GM21447 (cell line): ENCODE results near the gene KMO.

Experiments used
- ATAC-seq: cut with Tn5 transposase; IDR thresholded peaks from one replicate; pipeline ENCODE4 v1.9.1; 2021; ENCODE audit not compliant: unreplicated experiment

Gene KMO

DNA sequence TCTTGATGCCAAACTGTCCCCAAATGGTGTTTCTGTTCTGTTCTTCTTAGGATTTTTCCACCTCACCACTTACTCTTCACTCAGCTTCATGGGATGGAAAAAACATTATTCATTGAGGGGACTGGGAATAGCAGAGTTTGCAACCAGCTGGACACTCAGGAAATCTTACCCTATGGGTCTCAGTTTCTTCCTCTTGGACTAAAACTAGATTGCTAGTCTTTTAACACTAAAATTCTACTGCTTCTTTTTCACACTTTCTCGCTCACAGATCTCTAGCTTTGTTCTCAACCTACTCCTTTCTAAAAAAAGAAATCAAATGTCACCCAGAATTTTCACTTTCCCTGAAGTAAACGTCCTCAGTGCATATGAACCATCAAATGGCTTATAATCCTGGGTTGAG, 4.8 kb downstream of the KMO start:
- no peak for ATAC-seq

DNA sequence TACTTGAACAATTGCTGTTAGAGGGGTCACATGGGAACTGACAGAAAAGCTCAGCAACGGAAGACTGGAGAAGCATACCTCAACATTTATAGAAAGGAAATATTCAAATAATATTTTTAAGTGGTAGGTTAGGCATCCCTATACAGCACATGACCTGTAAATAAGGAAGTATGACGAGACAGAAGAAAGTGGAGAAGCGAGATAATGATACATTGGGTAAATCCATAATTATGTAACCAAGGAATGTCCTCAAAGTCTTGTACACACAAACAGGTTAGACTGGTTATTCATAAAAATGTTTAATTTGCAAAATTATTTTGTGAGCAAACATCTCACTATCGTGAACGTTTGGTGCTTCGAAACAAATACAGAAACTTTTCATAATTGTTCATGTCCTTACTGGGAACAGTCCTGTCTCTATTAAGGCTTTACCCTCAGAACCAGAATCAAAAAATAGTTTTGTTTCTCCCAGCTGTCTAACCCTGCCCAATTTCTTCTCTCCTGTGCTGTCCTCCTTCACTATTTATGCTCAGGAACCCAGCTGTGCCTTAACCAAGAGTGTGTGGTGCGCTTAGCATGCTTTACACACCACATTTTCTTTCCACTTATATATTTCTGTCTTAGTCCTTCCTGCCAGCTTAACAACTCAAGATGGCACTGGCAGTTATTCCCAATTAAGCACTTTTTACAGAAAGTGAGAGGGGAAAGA, 10.2 kb downstream of the KMO start:
- ATAC-seq, result no peak

DNA sequence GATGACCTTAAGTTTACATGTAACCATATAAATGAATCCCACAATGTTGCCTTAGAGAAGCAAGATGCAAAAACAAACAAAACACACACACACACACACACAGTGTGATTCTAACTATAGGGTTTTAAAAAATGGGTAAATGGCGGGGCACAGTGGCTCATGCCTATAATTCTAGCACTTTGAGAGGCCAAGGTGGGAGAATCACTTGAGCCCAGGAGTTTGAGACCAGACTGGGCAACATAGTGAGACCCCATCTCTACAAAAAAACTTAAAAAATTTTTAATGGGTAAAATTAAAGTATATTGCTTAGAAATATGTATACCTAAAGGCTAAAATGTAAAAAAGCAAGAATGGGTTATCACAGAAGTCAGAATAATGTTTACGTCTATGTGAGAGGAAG, 15.8 kb downstream of the KMO start:
- ATAC-seq, result no peak

DNA sequence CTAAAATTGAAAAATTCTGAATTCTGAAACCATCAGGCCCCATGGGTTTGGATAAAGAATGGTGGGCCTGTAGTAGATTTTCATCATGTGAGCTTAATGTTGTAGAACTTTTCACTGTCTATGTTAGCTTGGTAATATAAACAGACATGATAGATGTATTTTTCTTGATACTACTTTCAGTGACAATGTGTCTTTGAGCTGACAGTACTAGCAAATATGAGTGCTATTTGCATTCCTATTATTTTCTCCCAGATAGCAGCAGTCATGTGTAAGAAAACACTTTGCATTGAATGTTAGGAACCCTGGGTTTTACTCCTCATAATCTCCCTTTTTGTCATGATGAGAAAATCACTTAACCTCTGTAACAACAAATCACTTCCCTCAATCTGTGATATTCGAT, 18.1 kb downstream of the KMO start:
- no peak for ATAC-seq

DNA sequence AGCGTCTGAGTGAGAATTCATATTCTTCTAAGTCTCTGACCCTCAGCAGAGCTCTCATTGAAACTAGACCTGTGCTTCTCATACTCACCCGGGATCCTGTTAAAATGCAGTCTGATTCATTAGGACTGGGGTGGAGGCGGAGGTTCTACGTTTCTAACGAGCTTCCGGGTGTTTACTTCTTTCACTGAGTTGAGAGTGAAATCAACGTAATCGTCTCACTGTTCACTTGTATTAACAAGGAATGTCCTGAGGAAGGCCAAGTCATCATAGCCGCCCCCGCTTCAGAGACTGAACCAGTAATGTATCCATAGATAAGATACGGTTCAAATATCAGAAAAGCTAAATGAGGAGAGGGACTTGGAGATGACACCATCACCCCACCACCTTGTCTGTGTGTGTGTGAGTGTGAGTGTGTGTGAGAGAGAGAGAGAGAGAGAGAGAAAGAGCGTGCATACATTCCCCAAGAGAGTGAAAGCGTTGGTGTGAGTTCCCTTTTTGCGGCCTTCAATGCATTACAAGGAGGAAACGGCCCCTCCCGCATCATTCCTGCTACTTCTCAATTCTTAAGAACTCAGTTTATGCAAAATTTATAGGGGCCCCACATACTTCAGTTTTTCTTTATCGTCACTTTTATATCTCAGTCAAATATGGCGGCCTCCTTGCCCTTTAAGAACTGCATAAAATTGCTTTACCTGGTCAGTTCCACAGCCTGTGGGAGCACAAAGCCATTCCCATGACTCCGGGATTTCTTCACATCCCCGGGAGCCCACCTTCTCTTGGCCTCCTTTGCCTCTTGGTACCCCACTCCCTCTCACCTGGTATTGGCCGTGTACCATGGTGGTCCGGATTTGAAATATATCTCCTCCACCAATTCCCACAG, 19.8 kb downstream of the KMO start:
- ATAC-seq, result peak; percentile 88

DNA sequence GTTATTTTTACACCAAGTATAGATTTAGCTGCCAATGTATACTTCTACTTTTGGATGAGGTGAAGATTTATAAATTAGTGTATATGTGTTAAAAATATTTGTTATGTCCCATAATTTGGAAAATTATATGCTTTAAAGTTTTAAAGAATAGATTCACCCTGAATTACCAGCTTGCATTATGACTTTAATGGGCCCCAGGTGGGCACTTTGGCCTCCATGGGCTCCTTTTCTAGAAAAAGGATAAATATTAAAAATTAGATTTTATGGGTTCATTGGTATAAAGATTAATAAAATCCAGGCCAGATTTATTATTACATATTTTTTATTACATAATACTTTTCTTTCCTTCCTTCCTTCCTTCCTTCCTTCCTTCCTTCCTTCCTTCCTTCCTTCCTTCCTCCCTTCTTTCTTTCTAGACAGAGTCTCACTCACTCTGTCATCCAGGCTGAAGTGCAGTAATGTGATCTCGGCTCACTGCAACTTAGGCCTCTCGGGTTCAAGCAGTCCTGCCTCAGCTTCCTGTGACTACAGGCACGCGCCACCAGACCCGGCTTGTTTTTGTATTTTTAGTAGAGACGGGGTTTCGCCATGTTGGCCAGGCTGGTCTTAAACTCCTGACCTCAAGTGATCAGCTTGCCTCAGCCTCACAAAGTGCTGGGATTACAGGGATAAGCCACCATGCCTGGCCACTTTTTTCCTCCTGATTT, 21.9 kb downstream of the KMO start:
- no peak for ATAC-seq

DNA sequence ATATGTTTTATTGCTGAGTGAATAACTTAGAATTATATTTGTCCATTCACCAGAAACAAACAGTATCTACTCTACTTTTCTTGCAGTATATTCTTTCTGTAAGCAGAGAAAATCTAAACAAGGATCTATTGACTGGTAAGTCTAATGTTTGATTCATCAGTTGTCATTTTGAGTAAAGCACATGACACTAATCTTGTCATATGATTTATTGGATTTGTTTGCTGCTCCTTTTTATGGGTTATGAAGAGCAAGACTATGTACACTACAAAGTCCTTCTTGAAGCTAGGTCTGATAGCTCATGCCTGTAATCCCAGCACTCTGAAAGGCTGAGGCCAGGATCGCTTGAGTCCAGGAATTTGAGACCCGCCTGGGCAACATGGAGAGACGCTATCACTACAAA, 23.3 kb downstream of the KMO start:
- ATAC-seq, result no peak

DNA sequence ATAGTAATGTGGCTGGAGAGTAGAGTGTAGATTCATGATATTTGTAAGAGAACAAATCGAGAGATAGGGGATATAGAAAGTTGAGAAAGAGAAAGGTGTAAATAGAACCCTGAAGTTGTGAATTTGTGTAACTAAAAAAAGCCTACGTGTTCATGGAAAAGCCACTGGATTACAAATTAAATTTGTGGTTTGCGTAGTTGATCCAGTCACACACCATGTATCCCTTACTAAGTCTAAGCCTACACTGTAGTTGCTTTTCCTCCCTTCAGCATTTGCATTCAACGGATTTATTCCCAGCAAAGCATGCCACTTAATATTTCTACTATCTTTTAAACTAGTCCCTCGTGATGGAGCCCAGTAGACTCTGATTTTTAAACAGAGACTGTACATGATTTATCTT, 24.9 kb downstream of the KMO start:
- no peak for ATAC-seq

DNA sequence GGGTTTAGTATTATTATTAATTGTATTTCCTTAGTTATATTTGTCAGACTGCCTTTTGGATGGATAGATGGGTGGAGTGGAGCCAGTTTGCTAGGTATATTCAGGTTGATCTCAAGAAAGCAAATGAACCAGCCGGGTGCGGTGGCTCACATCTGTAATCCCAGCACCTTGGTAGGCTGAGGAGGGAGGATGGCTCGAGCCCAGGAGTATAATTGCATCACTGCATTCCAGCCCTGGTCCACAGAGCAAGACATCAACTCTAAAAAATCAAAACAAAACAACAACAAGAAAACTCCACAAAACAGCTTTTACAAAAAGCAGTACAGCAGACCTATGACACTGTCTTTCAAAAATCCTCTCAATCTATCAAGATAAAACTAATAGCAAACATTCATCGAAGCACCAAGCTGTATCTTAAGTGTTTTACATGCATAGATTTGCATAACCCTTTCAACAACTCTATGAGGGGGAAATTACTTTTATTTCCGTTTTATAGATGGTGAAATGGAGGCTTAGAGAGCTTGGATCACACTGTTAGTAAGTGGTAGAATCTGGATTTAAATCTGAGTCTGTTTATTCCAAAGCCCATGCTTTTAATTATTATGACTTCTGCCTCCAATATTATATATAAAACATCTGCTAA, 25.5 kb downstream of the KMO start:
- no peak for ATAC-seq

DNA sequence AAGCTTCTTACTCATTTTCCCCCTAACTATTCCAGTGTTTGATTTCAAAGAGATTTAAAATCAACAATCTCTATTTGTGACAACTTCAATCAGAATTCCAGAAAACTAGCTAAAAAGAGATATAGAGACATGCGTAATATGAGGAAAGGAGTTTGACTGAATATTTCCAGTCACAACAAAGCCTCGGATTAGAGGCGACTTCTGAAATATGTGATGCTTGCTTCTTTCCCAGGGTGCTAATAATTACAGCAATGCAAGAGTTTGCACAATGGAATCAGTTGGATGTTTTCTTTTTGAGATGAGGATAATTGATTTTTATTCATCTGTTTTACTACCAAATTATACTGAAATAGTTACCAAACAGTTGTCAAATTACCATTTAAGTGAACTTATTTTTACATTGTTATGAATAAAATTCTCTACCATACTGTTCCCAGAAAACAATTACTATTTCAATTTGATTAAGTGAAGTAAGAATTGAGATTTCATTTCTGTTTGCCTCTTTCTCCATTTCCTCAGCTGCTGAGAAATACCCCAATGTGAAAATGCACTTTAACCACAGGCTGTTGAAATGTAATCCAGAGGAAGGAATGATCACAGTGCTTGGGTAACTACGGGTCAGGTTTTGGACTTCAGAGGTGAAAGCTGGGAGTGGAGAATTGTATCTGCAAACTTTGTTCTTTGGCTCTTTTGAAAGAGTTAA, 28.1 kb downstream of the KMO start:
- ATAC-seq, result no peak

DNA sequence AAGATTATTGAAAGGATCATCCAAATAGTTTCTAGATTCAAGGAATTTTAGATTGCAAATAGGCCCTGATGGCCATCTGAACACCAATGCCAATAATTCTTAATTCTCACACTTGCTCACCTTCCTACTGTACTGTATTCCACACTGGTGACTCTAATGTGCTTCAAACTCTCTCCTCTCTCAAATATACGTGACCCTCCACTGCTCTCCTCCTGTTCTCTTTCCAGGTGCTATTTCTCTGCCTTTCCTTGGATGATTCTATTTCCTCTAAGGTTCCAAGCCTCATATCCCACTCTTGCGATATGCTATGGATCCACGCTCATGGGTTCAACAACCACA, 28.6 kb downstream of the KMO start:
- ATAC-seq, result no peak

DNA sequence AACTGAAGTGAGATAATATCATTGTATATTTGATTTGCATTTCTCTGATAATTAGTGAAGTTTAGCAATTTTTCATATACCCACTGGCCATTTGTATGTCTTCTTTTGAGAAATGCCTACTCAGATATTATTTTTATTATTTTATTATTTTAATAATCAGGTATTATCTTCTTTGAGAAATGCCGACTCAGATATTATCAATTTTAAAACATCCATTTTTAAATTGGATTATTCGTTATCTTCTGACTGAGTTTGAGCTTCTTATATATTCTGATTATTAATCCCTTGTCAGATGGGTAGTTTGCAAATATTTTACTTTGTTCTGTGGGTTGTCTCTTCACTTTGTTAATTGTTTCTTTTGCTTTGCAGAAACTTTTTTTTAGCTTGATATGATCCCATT, 37.7 kb downstream of the KMO start:
- ATAC-seq, result no peak

DNA sequence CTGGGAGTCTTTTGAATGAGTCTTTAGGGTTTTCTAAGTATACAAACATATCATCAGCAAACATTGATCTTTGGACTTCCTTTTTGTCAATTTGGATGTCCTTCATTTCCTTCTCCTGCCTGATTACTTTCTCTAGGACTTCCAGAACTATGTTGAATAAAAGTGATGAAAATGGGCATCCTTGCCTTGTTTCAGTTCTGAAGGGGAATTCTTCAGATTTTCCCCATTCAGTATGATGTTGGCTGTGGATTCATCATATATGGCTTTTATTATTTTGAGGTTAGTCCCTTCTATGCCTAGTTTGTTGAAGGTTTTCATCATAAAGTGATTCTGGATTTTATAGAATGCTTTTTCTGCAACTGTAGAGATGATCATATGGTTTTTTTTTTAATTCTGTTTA, 42.0 kb downstream of the KMO start:
- ATAC-seq, result no peak

DNA sequence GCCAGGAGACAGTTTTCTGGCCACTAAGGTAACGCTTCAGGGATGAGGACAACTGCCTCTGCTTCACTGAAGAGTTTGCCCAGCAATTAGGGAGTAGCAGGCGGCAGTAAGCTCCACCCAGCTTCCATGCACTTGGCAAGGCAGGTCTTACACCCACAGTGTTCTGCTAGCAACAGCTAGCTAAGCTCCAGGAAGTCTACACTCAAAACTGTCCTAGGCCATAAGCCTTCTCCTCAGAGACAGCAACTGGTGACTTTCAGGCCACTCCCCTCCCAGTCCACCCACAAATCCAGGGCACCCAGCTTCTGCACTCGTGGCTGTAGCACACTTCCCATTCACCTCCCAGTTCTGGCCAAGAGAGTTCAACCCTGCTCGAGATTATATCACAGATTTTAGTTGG, 47.3 kb downstream of the KMO start:
- no peak for ATAC-seq

DNA sequence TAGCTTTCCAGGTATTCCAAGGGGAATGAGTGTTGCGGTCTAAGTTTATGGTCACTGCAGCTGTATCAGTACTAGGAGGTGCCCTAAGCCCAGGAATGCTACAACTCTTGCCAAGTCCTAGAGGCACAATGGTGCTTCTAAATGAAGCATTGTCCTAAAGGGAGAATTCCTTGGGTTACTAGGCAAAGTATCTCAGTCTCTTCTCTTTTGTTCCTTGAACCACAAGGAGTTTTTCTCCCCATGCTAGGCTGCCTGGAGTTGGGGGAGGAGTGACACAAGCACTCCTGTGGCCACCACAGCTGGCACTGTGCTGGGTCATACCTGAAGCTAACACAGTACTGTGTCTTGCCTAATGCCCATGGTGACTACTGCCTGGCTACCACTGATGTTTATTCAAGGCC, 50.7 kb downstream of the KMO start:
- ATAC-seq, result no peak

DNA sequence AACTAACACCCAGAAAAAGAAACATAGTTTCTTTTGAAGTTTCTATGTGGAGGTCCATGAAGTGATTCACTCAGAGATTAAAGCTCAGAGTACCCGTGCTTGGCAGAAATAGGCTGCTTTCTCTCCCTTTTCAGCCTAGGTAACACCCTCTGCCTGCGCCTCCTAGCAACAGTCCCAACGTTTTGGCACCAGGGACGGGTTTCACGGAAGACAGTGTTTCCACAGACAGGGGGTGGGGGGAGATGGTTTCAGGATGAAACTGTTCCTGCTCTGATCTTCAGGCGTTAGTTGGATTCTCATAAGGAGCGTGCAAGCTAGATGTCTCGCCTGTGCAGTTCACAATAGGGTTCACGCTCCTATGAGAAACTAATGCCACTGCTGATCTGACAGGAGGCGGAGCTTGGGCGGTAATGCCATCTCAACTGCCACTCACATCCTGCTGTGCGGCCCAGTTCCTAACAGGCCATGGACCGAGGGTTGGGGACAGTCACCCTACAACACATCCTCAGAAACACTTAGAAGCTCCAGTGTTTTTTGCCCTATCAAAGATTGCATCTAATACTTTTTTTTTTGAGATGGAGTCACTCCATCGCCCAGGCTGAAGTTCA, 54.8 kb downstream of the KMO start:
- ATAC-seq, result no peak

DNA sequence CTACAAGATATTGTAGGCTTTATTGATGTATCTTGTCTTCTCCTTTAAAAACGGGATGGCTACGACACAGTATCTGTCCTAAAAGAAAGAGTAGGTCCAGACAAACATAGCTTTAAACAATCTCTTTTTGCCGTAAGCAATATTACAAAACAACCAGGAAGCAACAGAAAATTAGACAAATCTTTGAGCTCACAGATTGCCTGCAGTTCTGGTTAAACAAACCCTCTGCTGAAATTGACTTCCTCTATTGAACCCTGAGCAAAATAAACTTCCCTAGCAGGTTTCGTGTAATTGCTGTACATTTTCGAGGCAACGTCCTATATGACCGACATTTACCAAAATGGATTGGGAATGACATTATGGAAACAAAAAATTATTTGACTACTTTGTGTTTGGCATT, 57.3 kb downstream of the KMO start:
- ATAC-seq, result no peak

DNA sequence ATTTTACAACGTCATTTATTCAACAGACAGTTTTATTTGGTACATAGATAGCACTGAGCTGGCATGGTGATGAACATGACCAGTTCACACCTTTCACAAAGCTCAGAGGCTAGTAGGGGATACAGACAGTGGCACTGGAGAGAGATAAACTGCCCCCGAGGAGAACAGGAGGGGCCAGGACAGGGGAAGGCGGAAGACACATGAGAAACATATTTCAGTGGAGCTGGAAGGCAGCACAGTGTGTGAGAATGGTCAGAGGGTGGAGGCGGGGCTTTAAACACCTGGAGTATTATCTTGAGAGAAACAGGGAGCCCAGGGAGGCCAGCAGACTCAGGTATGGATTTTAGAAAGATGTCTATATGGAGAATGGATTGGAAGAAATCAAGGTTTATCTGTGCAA, 58.5 kb downstream of the KMO start:
- ATAC-seq, result no peak

DNA sequence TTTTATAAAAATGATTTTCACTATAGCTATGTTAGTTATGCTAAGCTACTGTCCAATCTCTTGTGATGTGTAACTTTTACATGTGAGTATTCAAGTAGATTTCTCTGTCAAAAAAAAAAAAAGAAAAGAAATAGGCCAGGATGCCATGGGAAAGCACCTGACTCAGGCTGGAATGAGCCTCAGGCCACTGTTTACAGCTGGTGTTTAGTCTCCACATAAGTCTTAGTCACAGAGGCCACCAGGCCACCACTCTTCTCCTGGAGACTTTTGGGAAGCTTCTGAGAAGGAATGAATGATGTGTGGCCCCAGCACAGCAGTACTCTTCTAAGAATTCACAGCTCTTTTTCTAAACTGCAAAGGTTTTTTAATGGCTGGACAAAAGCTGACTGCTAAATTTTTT, 59.1 kb downstream of the KMO start:
- no peak for ATAC-seq

DNA sequence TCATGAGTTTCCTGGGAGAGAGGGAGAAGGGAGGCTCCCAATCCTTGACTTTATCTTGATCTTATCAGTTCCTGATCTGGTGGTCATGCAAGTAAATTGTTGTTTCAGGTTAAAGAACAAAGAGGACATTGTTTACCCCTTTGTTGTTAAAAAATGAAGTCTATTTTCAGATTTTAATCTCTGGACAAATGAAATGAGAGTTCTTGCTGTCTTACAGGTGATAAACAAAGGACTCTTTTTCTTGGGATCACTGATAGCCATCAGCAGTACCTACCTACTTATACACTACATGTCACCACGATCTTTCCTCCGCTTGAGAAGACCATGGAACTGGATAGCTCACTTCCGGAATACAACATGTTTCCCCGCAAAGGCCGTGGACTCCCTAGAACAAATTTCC, 59.6 kb downstream of the KMO start:
- no peak for ATAC-seq
